Fibroblast of the conjunctiva (primary cell): Measurements from ENCODE around the gene RAB42.
"Not testable (repeated sequence)": the region's sequence is repeated elsewhere in the genome, so short reads cannot be mapped to it uniquely, and the experiment has no call there.

Source experiments
- DNase-seq: peaks from one replicate; pipeline ENCODE4 v3.0.0-alpha.2; 2010; ENCODE audit warnings: low read depth

RAB42 gene

DNA sequence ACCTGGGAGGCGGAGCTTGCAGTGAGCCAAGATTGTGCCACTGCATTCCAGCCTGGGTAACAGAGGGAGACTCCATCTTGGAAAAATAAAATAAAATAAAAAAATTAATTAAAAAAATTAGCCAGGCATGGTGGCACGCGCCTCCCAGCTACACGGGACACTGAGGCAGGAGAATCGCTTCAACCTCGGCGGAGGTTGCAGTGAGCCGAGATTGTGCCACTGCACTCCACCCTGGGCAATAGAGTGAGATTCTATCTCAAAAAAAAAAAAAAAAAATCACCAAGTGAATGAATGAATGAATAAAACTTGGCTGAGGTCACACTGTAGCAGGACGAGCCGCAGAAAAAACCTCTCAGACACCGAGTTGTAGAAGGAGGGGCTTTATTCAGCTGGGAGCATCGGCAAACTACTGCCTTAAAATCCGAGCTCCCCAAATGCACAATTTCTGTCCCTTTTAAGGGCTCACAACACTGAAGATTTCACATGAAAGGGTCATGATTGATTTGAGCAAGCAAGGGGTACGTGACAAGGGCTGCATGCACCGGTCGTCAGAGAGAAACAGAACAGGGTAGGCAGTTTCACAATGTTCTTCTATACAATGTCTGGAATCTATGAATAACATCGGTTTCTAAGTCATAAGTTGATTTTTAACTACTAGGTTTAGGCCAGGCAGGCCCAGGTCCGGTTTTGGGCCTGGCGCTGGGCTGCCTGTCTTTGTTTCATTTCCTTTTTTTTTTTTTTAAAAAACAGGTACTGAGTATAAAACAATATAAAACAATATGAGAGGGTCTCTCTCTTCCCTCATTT, 5.3 kb upstream of the RAB42 start:
- DNase-seq: not testable (repeated sequence)

DNA sequence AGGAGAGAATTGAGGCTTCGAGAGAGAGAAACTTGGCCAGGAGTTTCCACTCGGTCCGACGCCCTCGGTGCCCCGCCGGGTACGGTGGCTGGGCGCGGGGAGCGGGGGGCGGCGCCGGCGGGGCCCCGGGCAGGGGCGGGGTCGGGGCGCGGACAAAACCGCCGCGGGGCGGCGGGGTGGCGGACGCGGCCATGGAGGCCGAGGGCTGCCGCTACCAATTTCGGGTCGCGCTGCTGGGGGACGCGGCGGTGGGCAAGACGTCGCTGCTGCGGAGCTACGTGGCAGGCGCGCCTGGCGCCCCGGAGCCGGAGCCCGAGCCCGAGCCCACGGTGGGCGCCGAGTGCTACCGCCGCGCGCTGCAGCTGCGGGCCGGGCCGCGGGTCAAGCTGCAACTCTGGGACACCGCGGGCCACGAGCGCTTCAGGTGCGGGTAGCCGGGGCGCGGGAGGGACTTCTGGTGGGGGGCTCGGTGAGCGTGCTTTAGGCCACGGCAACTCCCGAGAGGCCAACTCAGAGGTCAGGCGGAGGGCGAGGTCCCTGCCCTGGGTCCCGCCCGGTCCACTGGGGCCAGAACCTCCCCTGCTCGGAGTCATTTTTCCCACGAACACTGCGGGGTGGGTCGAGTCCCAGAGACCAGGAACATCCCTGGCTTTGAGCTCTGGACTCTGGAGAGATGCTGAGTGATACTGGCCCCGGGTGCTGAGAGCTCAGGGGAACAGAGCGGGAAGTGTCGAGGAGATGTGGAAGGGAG, 431 bp downstream of the RAB42 start:
- DNase-seq: no peak

DNA sequence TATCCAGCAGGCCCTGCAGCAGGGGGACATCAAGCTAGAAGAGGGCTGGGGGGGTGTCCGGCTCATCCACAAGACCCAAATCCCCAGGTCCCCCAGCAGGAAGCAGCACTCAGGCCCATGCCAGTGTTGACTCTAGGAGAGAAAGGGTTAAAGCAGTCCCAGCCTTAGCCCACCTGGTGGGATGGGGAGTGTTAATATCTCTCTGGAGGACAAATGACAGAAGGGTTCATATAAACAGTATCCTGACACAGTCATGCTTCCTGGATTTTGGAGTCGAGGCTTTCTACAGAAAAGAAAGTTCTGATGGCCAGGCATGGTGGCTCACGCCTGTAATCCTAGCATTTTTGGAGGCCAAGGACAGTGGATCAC, 1.9 kb downstream of the RAB42 start:
- not testable (repeated sequence) for DNase-seq

GRCh38 chr1:28594686-28595411, 2.8 kb downstream of the RAB42 start:
- not testable (repeated sequence) for DNase-seq

DNA sequence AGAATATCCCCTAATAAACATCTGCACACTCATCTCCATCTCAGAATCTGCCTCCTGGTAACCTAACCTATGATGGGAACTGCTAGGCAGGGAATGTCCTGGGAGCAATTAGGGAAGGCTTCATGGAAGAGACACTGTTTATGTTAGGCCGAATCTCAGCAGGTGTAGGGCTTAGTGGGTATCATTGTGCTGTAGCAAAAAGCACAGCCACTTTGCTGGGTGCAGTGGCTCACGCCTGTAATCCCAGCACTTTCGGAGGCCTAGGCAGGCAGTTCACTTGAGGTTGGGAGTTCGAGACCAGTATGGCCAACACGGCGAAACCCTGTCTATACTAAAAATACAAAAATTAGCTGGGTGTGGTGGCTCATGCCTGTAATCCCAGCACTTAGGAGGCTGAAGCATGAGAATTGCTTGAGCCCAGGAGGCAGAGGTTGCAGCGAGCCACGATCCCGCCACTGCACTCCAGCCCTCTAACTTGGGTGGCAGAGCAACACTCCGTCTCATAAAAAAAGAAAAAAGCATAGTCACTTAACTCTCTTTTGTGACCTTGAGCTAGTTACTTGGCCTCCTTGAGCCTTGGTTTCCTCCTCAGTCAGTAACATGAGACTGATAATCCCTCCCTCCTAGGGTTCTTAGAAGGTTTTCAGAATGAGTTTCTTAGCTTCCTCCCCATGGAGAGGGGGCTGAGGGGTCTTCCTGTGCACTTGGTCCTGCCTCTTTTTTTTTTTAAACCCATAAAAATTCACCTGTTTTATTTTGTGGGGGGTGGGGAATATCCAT, 3.5 kb downstream of the RAB42 start:
- no peak for DNase-seq

DNA sequence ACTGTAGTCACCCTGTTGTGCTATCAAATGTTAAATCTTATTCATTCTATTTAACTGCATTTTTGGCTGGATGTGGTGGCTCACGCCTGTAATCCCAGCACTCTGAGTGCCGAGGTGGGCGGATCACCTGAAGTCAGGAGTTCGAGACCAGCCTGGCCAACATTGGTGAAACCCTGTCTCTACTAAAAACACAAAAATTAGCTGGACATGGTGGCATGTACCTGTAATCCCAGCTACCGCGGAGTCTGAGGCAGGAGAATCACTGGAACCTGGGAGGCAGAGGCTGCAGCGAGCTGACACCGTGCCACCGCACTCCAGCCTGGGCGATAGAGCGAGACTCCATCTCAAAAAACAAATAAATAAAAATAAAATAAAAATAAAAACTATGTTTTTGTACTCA, 4.2 kb downstream of the RAB42 start:
- not testable (repeated sequence) for DNase-seq

- DNase-seq: peak; percentile 75
Observed at GRCh38 chr1:28601696-28602095, 9.6 kb downstream of the RAB42 start.

DNA sequence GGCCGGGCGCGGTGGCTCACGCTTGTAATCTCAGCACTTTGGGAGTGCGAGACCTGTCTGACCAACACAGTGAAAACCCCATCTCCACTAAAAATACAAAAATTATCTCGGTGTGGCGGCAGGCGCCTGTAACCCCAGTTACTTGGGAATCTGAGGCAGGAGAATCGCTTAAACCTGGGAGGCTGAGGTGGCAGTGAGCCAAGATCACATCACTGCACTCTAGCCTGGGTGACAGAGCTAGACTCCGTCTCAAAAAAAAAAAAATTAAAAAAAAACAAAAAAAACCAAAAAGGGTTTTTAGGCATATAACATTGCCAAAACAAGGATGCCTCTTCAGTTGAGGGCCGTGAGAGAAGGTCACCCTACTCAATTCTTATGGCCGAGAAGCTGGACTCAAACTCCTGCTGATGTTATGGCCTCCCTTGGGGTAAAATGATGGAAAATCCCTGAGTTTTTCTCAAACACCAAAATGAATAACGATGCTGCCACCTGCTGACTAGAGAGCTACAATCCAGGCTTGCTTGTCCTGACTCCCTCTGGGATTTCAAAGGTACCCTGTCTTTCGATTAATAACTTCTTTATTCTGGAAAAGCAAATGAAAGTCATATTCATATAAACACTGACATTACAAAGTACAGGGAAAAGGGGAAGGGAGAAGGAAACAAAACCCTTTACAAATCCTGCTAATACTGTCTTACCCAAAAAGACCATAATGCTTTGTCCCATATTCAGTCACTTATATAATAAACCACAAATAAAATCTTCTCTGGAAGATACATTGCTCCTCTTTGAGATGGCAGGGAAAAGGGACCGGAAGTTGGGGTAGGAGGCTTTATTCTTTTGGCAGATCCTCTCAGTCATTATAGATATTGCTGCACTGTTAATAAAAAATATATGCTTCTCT, 10.7 kb downstream of the RAB42 start:
- peak; percentile 74 for DNase-seq

DNA sequence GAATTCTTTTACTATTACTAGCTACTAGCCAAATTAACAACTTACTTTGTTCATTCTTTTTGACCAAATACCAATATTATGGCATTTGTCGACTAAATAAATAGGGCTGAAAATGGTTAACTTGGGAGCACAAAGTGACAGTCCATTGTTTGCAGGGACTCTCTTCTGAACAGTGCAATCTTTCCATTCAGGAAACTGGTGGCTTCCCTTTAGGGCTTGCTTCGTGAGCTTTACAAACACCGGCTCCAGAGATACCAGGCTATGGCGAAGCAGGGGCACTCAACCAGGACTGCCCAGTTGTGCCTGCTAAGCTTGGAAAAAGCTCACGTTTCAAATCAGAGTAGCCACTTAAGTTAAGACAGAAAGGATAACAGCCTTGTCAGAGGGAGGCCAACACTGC, 12.3 kb downstream of the RAB42 start:
- no peak for DNase-seq

- no peak for DNase-seq
Observed at GRCh38 chr1:28604962-28605361, 12.9 kb downstream of the RAB42 start.

GRCh38 chr1:28606771-28607170, 14.7 kb downstream of the RAB42 start:
- DNase-seq: no peak

DNA sequence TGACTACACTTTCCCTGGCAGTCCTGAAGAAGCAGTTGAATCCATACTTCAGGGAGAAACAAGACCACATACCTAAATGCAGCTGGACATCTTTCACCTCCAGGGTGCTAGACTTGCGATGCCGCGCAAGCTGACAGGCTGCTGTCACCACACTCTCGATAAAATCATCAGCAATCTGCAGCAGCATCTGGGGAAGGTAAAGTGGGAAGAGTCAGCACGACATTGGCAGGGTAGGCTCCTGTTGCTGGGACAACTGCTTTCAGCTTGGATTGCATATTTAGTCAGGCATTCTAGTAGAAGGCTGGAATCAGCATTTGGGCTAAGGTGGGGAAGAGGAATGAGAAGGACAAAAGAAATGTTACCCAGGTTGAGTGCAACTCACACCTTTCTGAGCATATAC, 21.1 kb downstream of the RAB42 start:
- no peak for DNase-seq

- no peak for DNase-seq
Observed at GRCh38 chr1:28631713-28632112, 39.6 kb downstream of the RAB42 start.

DNA sequence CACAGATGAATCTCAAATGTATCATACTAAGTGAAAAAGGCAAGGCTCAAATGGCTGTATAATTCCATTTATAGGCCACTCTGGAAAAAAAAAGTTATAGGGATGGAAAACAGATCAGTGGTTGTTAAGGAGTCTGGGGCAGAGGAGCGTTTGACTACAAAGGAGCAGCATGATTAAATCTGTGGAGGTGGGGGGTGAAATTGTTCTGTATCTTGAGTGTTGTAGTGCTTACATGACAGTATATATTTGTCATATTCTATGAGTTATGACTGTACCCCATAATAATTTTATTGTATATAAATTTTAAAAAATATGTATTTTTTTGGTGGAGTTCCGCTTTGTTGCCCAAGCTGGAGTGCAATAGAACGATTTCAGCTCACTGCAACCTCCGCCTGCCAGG, 40.5 kb downstream of the RAB42 start:
- no peak for DNase-seq

DNA sequence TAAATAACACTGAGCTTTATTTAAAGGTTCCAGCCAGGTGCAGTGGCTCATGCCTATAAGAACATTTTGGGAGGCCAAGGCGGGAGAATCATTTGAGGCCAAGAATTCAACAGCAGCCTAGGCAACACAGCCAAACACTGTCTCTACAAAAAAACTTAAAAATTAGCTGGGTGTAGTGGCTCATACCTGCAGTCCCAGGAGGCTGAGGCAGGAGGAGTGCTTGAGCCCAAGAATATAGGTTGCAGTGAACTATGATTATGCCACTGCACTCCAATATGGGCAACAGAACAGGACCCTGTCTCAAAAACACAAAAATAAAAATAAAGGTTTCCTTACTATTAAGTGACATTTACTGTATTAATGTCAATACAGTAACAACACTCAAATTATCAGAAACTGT, 48.7 kb downstream of the RAB42 start:
- no peak for DNase-seq

- DNase-seq: peak; percentile 8
Observed at GRCh38 chr1:28642056-28642846, 50.2 kb downstream of the RAB42 start.

DNA sequence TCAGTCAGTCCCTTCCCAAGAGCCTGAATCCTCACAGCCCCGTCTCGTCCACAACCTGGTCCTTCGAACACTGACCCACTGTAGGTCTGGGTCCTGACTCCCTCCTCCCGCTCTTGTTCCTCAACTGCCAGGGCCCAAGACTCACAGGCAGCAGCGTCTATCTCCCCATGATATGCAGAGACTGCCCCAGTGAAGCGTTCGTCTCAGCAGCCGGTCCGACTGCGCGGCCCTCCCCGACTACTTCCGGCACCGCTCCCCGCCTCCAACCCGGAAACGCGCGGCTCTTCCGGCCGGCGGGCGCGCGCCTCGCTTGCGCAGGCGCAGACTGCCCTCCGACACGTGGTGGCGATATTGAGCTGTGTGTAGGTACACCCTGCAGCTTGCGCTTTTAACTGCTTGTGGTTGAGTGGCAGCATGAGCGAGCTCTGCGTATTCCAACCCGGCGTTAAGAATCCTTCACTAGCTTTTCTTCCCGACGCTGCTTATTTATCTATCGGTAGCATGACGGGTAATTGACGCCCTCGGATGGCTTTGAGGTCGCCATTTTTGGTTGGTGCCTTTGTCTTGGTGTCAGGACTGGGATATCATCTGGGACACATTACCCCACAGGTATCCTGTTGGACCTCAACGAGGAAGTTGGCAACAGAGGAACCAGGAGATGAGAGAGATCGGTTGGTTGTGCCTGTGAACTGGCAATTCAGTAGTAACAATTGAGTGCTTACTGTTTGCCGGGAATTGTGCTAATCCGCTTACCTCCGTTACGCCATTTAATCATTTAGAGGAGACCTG, 51.0 kb downstream of the RAB42 start, which contains the start of gene TAF12:
Gene TAF12 (minus strand): TSS at position 221 of the 789 bp plus-strand sequence. CDS start 20,986 bp downstream, outside the sequence.
- peak; percentile 91 for DNase-seq

DNA sequence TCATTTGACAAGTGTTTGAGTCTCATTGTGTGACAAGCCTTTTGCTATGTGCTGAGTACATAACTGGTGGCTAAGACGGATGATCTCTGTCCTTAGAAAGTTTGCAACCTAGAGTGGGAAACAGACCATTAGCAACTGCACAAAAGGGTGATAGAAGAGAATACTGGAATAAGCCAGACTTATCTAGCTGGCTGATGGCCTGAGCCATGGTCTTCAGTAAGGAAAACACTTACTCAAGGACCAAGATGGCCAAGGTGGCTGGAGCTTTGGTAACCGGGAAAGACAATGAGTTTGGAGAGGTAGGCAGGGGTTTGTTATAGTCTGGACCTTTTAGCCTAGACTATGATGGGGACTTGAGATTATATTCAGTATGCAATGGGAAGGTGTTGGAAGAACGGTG, 52.4 kb downstream of the RAB42 start:
- DNase-seq: no peak
